ENCODE measurements around the gene FGFBP1.
"Not testable (repeated sequence)": the region's sequence is repeated elsewhere in the genome, so short reads cannot be mapped to it uniquely, and the experiment has no call there.

Gene FGFBP1

GRCh38 chr4:15944895-15945294 lies 6.4 kb upstream of the FGFBP1 start:
- no peak for DNase-seq

- DNase-seq = no peak
These were observed 3.7 kb upstream of the FGFBP1 start for GRCh38 chr4:15942283-15942682.

- no peak for DNase-seq
These were observed 358 bp downstream of the FGFBP1 start for GRCh38 chr4:15938182-15938581.

- DNase-seq = no peak
These were observed 2.0 kb downstream of the FGFBP1 start for GRCh38 chr4:15936495-15936894.

GRCh38 chr4:15935504-15936402 lies 2.8 kb downstream of the FGFBP1 start:
- no peak for DNase-seq

- no peak for DNase-seq
These were observed 4.3 kb downstream of the FGFBP1 start for GRCh38 chr4:15934259-15934658.

- no peak for DNase-seq
These were observed 6.9 kb downstream of the FGFBP1 start for GRCh38 chr4:15931451-15932210.

- no peak for DNase-seq
These were observed 8.2 kb downstream of the FGFBP1 start for GRCh38 chr4:15930314-15930713.

GRCh38 chr4:15929540-15929939 lies 9.0 kb downstream of the FGFBP1 start:
- DNase-seq = no peak

- DNase-seq = no peak
These were observed 9.7 kb downstream of the FGFBP1 start for GRCh38 chr4:15928883-15929282.

- no peak for DNase-seq
These were observed 12.1 kb downstream of the FGFBP1 start for GRCh38 chr4:15926486-15926885.

- DNase-seq = no peak
These were observed 12.7 kb downstream of the FGFBP1 start for GRCh38 chr4:15925830-15926229.

- no peak for DNase-seq
These were observed 17.0 kb downstream of the FGFBP1 start for GRCh38 chr4:15921592-15921932.

GRCh38 chr4:15920723-15921591 lies 17.6 kb downstream of the FGFBP1 start:
- no peak for DNase-seq

GRCh38 chr4:15918484-15919129 lies 19.9 kb downstream of the FGFBP1 start:
- no peak for DNase-seq

GRCh38 chr4:15917297-15917696 lies 21.2 kb downstream of the FGFBP1 start:
- no peak for DNase-seq

GRCh38 chr4:15916358-15916757 lies 22.2 kb downstream of the FGFBP1 start:
- not testable (repeated sequence) for DNase-seq

- DNase-seq = no peak
These were observed 23.8 kb downstream of the FGFBP1 start for GRCh38 chr4:15914736-15915135.

GRCh38 chr4:15914291-15914690 lies 24.2 kb downstream of the FGFBP1 start:
- DNase-seq = no peak

- no peak for DNase-seq
These were observed 24.9 kb downstream of the FGFBP1 start for GRCh38 chr4:15913631-15913970.

- no peak for DNase-seq
These were observed 25.4 kb downstream of the FGFBP1 start for GRCh38 chr4:15912961-15913630.

GRCh38 chr4:15912236-15912635 lies 26.3 kb downstream of the FGFBP1 start:
- DNase-seq = no peak

All from DMS153 (cell line).